GM18861 (cell line): ENCODE data around the gene TRIB2.

Source experiments
- ATAC-seq: cut with Tn5 transposase; IDR thresholded peaks from one replicate; pipeline ENCODE4 v1.9.1; 2021; ENCODE audit not compliant: unreplicated experiment

TRIB2 gene

GRCh38 chr2:12773586-12774394, 57.1 kb downstream of the TRIB2 start:
- no peak for ATAC-seq

- ATAC-seq = no peak
These were observed 57.6 kb downstream of the TRIB2 start for GRCh38 chr2:12774395-12774727.

GRCh38 chr2:12776521-12776961, 59.8 kb downstream of the TRIB2 start:
- ATAC-seq = no peak

GRCh38 chr2:12778369-12778768, 61.6 kb downstream of the TRIB2 start:
- no peak for ATAC-seq

GRCh38 chr2:12778811-12779579, 62.3 kb downstream of the TRIB2 start:
- ATAC-seq = no peak

- no peak for ATAC-seq
These were observed 64.6 kb downstream of the TRIB2 start for GRCh38 chr2:12781329-12781728.

- ATAC-seq = no peak
These were observed 71.4 kb downstream of the TRIB2 start for GRCh38 chr2:12787891-12788801.

- ATAC-seq = no peak
These were observed 75.2 kb downstream of the TRIB2 start for GRCh38 chr2:12791906-12792305.
